HEK293 (cell line): Measurements from ENCODE around the gene BCL2L1.
A peak's percentile ranks its signal among the peaks of the same experiment; 100 is the strongest.

ENCODE experiments used
- CTCF ChIA-PET: fragments of 350-600 bp; formaldehyde crosslinking; extraction: SDS; loops from one replicate; lab custom pipeline; 2021; ENCODE audit warnings: antibody characterized with exemption; lab: Yijun Ruan, JAX
- POLR2A ChIA-PET: fragments of 300-600 bp; formaldehyde crosslinking; extraction: SDS; loops from one replicate; lab custom pipeline; 2020; ENCODE audit warnings: antibody characterized with exemption, inconsistent platforms; lab: Yijun Ruan, JAX
- H3K27ac ChIP-seq: fragments of 200-500 bp; sonication (Bioruptor generic); 2 replicates; pipeline ENCODE4 v1.5.1; 2014; ENCODE audit warnings: low read depth, low read length, control low read depth, inconsistent platforms; ENCODE audit errors: extremely low read depth
- H3K36me3 ChIP-seq, 2 experiments: fragments of 200-500 bp in 1 of 2; sonication (Bioruptor generic) in 1 of 2; 1 replicate in 1 of 2; 2 replicates in 1 of 2; pipeline ENCODE4 v1.5.1; 2014 to 2017; ENCODE audit warnings: inconsistent platforms in 2 of 2, low read length in 2 of 2; ENCODE audit not compliant: control insufficient read depth in 2 of 2, insufficient read depth in 1 of 2
- H3K4me1 ChIP-seq: fragments of 200-500 bp; sonication (Bioruptor generic); 2 replicates; pipeline ENCODE4 v1.5.1; 2014; ENCODE audit warnings: mild to moderate bottlenecking, low read length, inconsistent platforms; ENCODE audit not compliant: control insufficient read depth, insufficient read depth
- H3K4me3 ChIP-seq: 2 replicates; pipeline ENCODE4 v1.5.1; 2011; ENCODE audit warnings: low read depth, mild to moderate bottlenecking, control low read depth, low read length, moderate library complexity
- H3K9me3 ChIP-seq: fragments of 200-500 bp; sonication (Bioruptor generic); 2 replicates; pipeline ENCODE4 v1.5.1; 2014; ENCODE audit warnings: low read depth, low read length, inconsistent platforms; ENCODE audit not compliant: control insufficient read depth, insufficient read depth
- HOXA7 ChIP-seq: sonication (generic); formaldehyde crosslinking; IDR thresholded peaks from 2 replicates; pipeline ENCODE4 v1.8.1; 2022; ENCODE audit warnings: missing genetic modification reagents, borderline replicate concordance
- KLF10 ChIP-seq: fragments of 450-650 bp; IDR thresholded peaks from 2 replicates; pipeline ENCODE4 v1.5.1; 2018; ENCODE audit warnings: missing biosample characterization, mild to moderate bottlenecking, missing genetic modification characterization
- OVOL3 ChIP-seq: fragments of 450-650 bp; formaldehyde crosslinking; IDR thresholded peaks from 2 replicates; pipeline ENCODE4 v1.5.1; 2016; ENCODE audit warnings: missing biosample characterization, missing genetic modification characterization
- REST ChIP-seq: fragments of 450-650 bp; formaldehyde crosslinking; IDR thresholded peaks from 2 replicates; pipeline ENCODE4 v1.5.1; 2016; ENCODE audit warnings: missing biosample characterization, missing genetic modification characterization
- SALL2 ChIP-seq: fragments of 450-650 bp; formaldehyde crosslinking; IDR thresholded peaks from 2 replicates; pipeline ENCODE4 v1.5.0; 2017; ENCODE audit warnings: missing biosample characterization, mild to moderate bottlenecking, missing genetic modification characterization, borderline replicate concordance
- SCRT2 ChIP-seq: fragments of 450-650 bp; formaldehyde crosslinking; IDR thresholded peaks from 2 replicates; pipeline ENCODE4 v1.5.1; 2016; ENCODE audit warnings: missing biosample characterization, missing genetic modification characterization
- ZBTB20 ChIP-seq: fragments of 450-650 bp; formaldehyde crosslinking; IDR thresholded peaks from 2 replicates; pipeline ENCODE4 v1.5.1; 2016; ENCODE audit warnings: missing biosample characterization, missing genetic modification characterization
- ZBTB21 ChIP-seq: fragments of 450-650 bp; formaldehyde crosslinking; IDR thresholded peaks from 2 replicates; pipeline ENCODE4 v1.5.1; 2017; ENCODE audit warnings: missing biosample characterization, missing genetic modification characterization
- ZNF133 ChIP-seq: fragments of 450-650 bp; formaldehyde crosslinking; IDR thresholded peaks from 2 replicates; pipeline ENCODE4 v1.5.1; 2016; ENCODE audit warnings: missing biosample characterization, missing genetic modification characterization
- ZNF23 ChIP-seq: fragments of 450-650 bp; formaldehyde crosslinking; IDR thresholded peaks from 2 replicates; pipeline ENCODE4 v1.5.1; 2016; ENCODE audit warnings: missing biosample characterization, missing genetic modification characterization, borderline replicate concordance
- ZNF266 ChIP-seq: fragments of 450-650 bp; formaldehyde crosslinking; IDR thresholded peaks from 2 replicates; pipeline ENCODE4 v1.5.1; 2016; ENCODE audit warnings: missing biosample characterization, missing genetic modification characterization, low read depth
- ZNF37A ChIP-seq: fragments of 450-650 bp; IDR thresholded peaks from 2 replicates; pipeline ENCODE4 v1.5.1; 2018; ENCODE audit warnings: missing biosample characterization, missing genetic modification characterization
- ZNF391 ChIP-seq: fragments of 450-650 bp; formaldehyde crosslinking; IDR thresholded peaks from 2 replicates; pipeline ENCODE4 v1.5.1; 2016; ENCODE audit warnings: low read depth, missing biosample characterization, missing genetic modification characterization, borderline replicate concordance
- ZNF394 ChIP-seq: fragments of 450-650 bp; formaldehyde crosslinking; IDR thresholded peaks from 2 replicates; pipeline ENCODE4 v1.5.1; 2016; ENCODE audit warnings: missing biosample characterization, missing genetic modification characterization, mild to moderate bottlenecking, moderate library complexity, borderline replicate concordance
- ZNF416 ChIP-seq: fragments of 450-650 bp; formaldehyde crosslinking; IDR thresholded peaks from 2 replicates; pipeline ENCODE4 v1.5.1; 2016; ENCODE audit warnings: missing biosample characterization, missing genetic modification characterization
- ZNF621 ChIP-seq: fragments of 450-650 bp; formaldehyde crosslinking; IDR thresholded peaks from 2 replicates; pipeline ENCODE4 v1.5.1; 2017; ENCODE audit warnings: missing biosample characterization, missing genetic modification characterization
- ZNF747 ChIP-seq: fragments of 450-650 bp; formaldehyde crosslinking; IDR thresholded peaks from 2 replicates; pipeline ENCODE4 v1.5.1; 2016; ENCODE audit warnings: missing biosample characterization, missing genetic modification characterization
- TF ChIP-seq, protein P1 (sequence below): fragments of 450-650 bp; formaldehyde crosslinking; IDR thresholded peaks from 2 replicates; pipeline ENCODE4 v1.5.1; 2016; ENCODE audit warnings: missing biosample characterization, missing genetic modification characterization

The BCL2L1 gene

DNA sequence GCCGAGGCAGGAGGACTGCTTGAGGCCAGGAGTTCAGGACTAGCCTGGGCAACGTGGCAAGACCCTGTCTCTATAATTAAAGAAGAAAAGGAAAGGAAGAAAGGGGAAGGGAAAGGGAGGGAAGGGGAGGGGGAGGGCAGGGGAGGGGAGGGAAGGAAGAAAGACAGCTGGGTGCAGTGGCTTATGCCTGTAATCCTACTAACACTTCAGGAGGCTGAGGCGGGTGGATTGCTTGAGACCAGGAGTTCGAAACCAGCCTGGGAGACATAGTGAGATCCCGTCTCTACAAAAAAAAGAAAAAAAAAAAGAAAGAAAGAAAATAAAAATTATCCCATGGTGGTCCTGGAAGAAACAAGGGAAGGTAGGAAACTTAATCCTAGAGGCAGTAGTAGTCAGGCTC lies 33.5 kb downstream of the BCL2L1 start:
- ChIA-PET CTCF (interaction anchor here (1.5 kb wide), 1 partner anchor 10 kb away, joined by 5 read pairs; no protein-coding TSS in a partner anchor), POLR2A (no interaction called here)
- Histone ChIP-seq H3K36me3 (no peaks in the 10 kb centered on the region; a peak in 1 of 3 replicates), H3K4me1 (peaks cover 15% of the 10 kb centered on the region), H3K27ac (no peak overlapping the region), H3K4me3 (no peak overlapping the region), H3K9me3 (no peaks in the 10 kb centered on the region)
- no peak for TF ChIP-seq ZBTB21 (tag by site-specific recombination)

- no peaks in the 10 kb centered on the region for H3K9me3 ChIP-seq
- H3K36me3 ChIP-seq = no peaks in the 10 kb centered on the region; a peak in 1 of 3 replicates
- H3K27ac ChIP-seq = no peak overlapping the region
- CTCF ChIA-PET = no interaction called here
- TF ChIP-seq HOXA7 (CRISPR knock-in tag) (no peak), SCRT2 (tag by site-specific recombination) (no peak), ZNF747 (tag by site-specific recombination) (no peak), OVOL3 (tag by site-specific recombination) (no peak), ZNF23 (tag by site-specific recombination) (no peak), ZNF621 (tag by site-specific recombination) (no peak), ZNF37A (tag by site-specific recombination) (no peak)
- TF ChIP-seq, protein P1, sequence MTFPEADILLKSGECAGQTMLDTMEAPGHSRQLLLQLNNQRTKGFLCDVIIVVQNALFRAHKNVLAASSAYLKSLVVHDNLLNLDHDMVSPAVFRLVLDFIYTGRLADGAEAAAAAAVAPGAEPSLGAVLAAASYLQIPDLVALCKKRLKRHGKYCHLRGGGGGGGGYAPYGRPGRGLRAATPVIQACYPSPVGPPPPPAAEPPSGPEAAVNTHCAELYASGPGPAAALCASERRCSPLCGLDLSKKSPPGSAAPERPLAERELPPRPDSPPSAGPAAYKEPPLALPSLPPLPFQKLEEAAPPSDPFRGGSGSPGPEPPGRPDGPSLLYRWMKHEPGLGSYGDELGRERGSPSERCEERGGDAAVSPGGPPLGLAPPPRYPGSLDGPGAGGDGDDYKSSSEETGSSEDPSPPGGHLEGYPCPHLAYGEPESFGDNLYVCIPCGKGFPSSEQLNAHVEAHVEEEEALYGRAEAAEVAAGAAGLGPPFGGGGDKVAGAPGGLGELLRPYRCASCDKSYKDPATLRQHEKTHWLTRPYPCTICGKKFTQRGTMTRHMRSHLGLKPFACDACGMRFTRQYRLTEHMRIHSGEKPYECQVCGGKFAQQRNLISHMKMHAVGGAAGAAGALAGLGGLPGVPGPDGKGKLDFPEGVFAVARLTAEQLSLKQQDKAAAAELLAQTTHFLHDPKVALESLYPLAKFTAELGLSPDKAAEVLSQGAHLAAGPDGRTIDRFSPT = no peak
- peaks cover 9% of the 10 kb centered on the region for H3K4me1 ChIP-seq
- POLR2A ChIA-PET = no interaction called here
- no peak overlapping the region for H3K4me3 ChIP-seq
Measured at GRCh38 chr20:31687777-31688176, 34.9 kb downstream of the BCL2L1 start.

- no peak overlapping the region for H3K27ac ChIP-seq
- H3K9me3 ChIP-seq = no peaks in the 10 kb centered on the region
- no peaks in the 10 kb centered on the region for H3K4me1 ChIP-seq
- H3K36me3 ChIP-seq = no peaks in the 10 kb centered on the region; a peak in 1 of 3 replicates
- H3K4me3 ChIP-seq = no peak overlapping the region
- TF ChIP-seq SCRT2 (tag by site-specific recombination) = no peak
- peak; percentile 87 for TF ChIP-seq ZNF133 (tag by site-specific recombination)
- ChIA-PET CTCF (interaction anchor here (1.6 to 2.0 kb wide), 2 partner anchors 24 to 52 kb away, joined by 5 to 9 read pairs; no protein-coding TSS in a partner anchor), POLR2A (no interaction called here)
Measured at GRCh38 chr20:31685853-31686643, 36.6 kb downstream of the BCL2L1 start.

DNA sequence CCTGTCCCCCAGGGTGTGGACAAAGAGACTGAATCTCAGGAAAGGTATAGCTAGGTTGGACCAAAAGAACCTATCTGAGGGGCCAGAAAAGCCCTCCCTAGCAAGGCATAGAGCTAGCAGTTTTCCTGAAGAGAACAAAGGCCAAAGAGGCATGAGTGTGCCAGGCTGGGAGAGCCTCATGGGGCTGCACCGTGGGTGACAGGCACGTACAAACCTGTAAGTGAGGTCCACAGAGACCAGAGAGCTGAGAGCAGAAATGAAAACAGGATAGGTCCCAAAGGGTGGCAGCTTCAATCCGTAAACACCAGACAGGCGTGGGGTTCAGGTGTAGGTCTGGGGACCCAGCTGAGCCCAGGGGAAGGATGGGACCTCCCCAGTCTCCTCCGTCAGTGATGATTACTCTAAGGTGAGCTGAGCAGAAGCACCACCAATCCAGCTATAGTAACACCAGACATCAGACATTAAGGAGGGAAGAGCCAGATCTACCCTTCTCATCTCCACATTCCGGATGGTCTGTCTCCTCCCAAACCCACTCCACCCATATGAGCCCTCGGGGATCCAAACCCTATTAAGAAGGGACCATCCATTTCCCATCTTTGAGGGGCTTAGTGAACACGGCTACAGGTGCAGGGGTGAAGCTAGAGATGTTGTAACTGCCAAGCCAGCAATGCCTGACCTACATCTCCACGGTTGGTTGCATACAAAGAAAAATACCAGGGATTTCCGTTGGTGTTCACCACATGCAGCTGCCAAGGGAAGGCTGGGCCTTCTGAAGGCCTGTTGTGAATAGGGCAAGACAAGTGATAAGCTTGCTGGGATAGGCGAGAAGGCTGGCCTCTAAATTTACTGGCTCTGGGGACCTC lies 38.3 kb downstream of the BCL2L1 start:
- no peaks in the 10 kb centered on the region for H3K4me1 ChIP-seq
- H3K4me3 ChIP-seq = no peak overlapping the region
- H3K27ac ChIP-seq = no peak overlapping the region
- no peaks in the 10 kb centered on the region for H3K9me3 ChIP-seq
- ChIA-PET CTCF (interaction anchor here (0.9 to 3.8 kb wide), 4 partner anchors 16 to 50 kb away, joined by 4 to 19 read pairs (median 7); partner anchors contain the start of gene BCL2L1), POLR2A (interaction anchor here (0.6 to 0.9 kb wide), 3 partner anchors 20 to 51 kb away, joined by 3 to 5 read pairs (median 3); no protein-coding TSS in a partner anchor)
- H3K36me3 ChIP-seq = no peaks in the 10 kb centered on the region; a peak in 1 of 3 replicates
- no peak for TF ChIP-seq ZNF394 (tag by site-specific recombination)
- no peak for TF ChIP-seq ZNF266 (tag by site-specific recombination)
- no peak for TF ChIP-seq ZBTB20 (tag by site-specific recombination)
- no peak for TF ChIP-seq KLF10 (tag by site-specific recombination)
- TF ChIP-seq SALL2 (tag by site-specific recombination) = no peak
- no peak for TF ChIP-seq ZNF416 (tag by site-specific recombination)
- TF ChIP-seq REST (tag by site-specific recombination) = no peak
- TF ChIP-seq ZNF391 (tag by site-specific recombination) = no peak
